ENCODE measurements around the gene RALB. TPM values are rescaled to one million over a fixed set of nuclear protein-coding genes. Genes with fewer than 3 reads are reported as not detected.

The RALB gene
- total RNA-seq, 2 donors from 2014 or later, result 37.1 to 45.8 TPM

DNA sequence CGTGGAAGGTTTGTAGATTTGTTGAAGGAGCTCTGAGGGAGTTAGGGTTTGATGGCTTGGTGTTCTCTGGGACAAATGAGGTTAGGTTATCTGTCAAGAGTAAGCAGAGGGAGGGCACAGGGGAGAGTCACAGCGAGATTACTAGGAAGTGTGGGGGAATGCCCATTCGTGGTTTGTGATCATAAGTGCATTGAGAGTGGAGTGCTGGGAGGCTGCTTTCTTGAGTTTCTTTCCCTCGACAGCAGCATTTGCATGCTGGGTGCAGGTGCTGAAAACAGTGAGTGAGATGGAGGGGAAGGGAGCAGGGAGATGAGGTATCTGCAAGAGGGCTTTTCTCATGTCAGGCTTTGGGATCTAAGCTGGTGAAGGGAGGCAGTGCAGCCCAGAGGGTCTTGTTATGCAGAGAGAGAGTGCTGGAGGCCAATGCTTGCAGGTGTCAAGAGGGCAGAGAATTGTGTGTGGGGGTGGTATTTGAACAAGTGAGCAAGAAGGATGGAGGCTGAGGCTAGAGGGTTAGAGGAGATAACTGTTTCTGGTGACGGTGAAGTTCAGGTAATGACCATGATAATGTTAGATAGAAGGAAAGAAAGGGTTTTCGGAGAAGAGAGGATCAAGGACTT is 8.8 kb downstream of the RALB start:
- no peak overlapping the region for H3K27ac ChIP-seq (ENCODE audit: low read depth, low read length)
- H3K27me3 Mint-ChIP-seq (ENCODE audit: insufficient read depth), result no peaks in the 10 kb centered on the region
- H3K4me3 ChIP-seq (ENCODE audit: low read length), result no peak overlapping the region
- H3K9me3 ChIP-seq (ENCODE audit: control insufficient read depth, low read length), result peaks cover 30% of the 10 kb centered on the region
- no peaks in the 10 kb centered on the region for H3K4me1 ChIP-seq (ENCODE audit: control insufficient read depth, insufficient read depth, low read length)
- H3K4me1 Mint-ChIP-seq, result no peaks in the 10 kb centered on the region
- no peak overlapping the region for H3K4me3 Mint-ChIP-seq
- H3K36me3 Mint-ChIP-seq (ENCODE audit: low read depth), result peaks cover 26% of the 10 kb centered on the region
- H3K9ac ChIP-seq (ENCODE audit: extremely low read depth, low read length, poor library complexity, severe bottlenecking), result no peak overlapping the region
- H3K9me3 Mint-ChIP-seq, result peaks cover 27% of the 10 kb centered on the region
- 83 to 94% methylated on average over 5 to 6 of the region's 6 CpGs for WGBS, 2 experiments (ENCODE audit: insufficient coverage in 1 of 2, insufficient read length in 1 of 2)
- no peak for DNase-seq
- H3K36me3 ChIP-seq (ENCODE audit: control insufficient read depth, insufficient read depth, low read length), result peaks cover 12% of the 10 kb centered on the region
- no peak overlapping the region for H3K27ac Mint-ChIP-seq
- TF ChIP-seq, protein P1, sequence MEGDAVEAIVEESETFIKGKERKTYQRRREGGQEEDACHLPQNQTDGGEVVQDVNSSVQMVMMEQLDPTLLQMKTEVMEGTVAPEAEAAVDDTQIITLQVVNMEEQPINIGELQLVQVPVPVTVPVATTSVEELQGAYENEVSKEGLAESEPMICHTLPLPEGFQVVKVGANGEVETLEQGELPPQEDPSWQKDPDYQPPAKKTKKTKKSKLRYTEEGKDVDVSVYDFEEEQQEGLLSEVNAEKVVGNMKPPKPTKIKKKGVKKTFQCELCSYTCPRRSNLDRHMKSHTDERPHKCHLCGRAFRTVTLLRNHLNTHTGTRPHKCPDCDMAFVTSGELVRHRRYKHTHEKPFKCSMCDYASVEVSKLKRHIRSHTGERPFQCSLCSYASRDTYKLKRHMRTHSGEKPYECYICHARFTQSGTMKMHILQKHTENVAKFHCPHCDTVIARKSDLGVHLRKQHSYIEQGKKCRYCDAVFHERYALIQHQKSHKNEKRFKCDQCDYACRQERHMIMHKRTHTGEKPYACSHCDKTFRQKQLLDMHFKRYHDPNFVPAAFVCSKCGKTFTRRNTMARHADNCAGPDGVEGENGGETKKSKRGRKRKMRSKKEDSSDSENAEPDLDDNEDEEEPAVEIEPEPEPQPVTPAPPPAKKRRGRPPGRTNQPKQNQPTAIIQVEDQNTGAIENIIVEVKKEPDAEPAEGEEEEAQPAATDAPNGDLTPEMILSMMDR (conservative IDR thresholded peaks at IDR 0.05), result no peak
- no peaks in the 10 kb centered on the region for H3K27me3 ChIP-seq (ENCODE audit: control insufficient read depth, insufficient read depth, low read length, poor library complexity, severe bottlenecking)

DNA sequence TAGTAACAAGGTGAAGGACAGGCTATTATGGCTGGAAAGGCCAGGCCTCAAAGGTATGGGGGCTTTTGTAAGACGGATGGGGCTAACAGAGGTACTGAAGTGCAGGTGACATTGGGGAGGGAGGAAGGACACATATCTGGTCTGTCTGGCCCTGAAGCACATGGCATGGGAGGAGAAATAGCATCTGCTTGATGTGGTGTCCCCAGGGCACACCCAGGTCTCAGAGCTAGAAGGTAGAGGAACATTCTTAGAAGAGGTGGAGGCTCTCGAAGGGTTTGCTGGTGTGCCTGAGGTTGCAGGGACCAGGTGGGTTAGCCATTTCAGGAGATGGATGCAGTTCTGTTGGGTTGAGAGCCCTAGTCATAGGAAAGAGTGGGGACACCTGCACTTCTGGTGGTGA is 9.5 kb downstream of the RALB start:
- H3K4me1 ChIP-seq (ENCODE audit: control insufficient read depth, insufficient read depth, low read length), result no peaks in the 10 kb centered on the region
- Mint-ChIP-seq H3K4me1 (no peaks in the 10 kb centered on the region), H3K27me3 (ENCODE audit: insufficient read depth) (no peaks in the 10 kb centered on the region), H3K27ac (no peak overlapping the region), H3K36me3 (ENCODE audit: low read depth) (peaks cover 20% of the 10 kb centered on the region), H3K4me3 (no peak overlapping the region), H3K9me3 (peaks cover 21% of the 10 kb centered on the region)
- TF ChIP-seq, protein P1 (conservative IDR thresholded peaks at IDR 0.05), result no peak
- H3K36me3 ChIP-seq (ENCODE audit: control insufficient read depth, insufficient read depth, low read length), result peaks cover 12% of the 10 kb centered on the region
- H3K9ac ChIP-seq (ENCODE audit: extremely low read depth, low read length, poor library complexity, severe bottlenecking), result no peak overlapping the region
- H3K4me3 ChIP-seq (ENCODE audit: low read length), result no peak overlapping the region
- no peak for DNase-seq
- H3K9me3 ChIP-seq (ENCODE audit: control insufficient read depth, low read length), result peaks cover 23% of the 10 kb centered on the region
- WGBS, 2 experiments (ENCODE audit: insufficient coverage in 1 of 2, insufficient read length in 1 of 2), result 47 to 50% methylated on average over 2 of the region's 2 CpGs
- no peaks in the 10 kb centered on the region for H3K27me3 ChIP-seq (ENCODE audit: control insufficient read depth, insufficient read depth, low read length, poor library complexity, severe bottlenecking)
- H3K27ac ChIP-seq (ENCODE audit: low read depth, low read length), result no peak overlapping the region

DNA sequence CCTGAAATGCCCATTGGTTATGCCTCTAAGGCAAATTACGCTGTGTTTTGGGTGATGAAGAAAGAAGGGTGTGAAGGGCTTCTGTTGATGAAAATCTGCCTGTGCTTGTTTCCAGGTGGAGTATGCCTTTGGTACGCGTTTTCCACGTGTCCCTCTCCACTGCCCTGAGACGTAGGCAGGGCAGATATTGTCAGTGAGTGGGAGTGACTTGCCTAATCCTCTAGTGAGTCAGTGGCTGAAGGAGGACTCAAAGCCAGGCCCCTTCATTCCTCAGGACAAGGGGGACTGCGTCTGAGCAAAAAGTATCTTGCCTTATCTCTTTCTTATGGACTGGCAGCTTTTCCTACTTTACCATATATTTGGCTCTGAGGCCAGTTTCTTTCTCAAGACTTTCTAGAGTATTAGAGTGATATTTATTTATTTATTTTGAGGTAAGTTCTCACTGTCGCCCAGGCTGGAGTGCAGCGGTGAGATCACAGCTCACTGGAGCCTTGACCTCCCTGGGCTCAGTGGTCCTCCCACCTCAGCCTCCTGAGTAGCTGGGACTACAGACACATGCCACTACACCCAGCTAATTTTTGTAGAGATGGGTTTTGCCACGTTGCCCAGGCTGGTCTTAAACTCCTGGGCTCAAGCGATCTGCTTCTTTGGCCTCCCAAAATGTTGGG is 10.2 kb downstream of the RALB start:
- no peaks in the 10 kb centered on the region for H3K27me3 Mint-ChIP-seq (ENCODE audit: insufficient read depth)
- no peak for DNase-seq
- H3K4me1 ChIP-seq (ENCODE audit: control insufficient read depth, insufficient read depth, low read length), result no peaks in the 10 kb centered on the region

More for the DNA sequence above, 10.2 kb downstream of the RALB start:
- no peak overlapping the region for H3K27ac ChIP-seq (ENCODE audit: low read depth, low read length)
- no peaks in the 10 kb centered on the region for H3K4me1 Mint-ChIP-seq
- peaks cover 6% of the 10 kb centered on the region for H3K36me3 ChIP-seq (ENCODE audit: control insufficient read depth, insufficient read depth, low read length)
- H3K9me3 Mint-ChIP-seq, result peaks cover 16% of the 10 kb centered on the region
- no peaks in the 10 kb centered on the region for H3K27me3 ChIP-seq (ENCODE audit: control insufficient read depth, insufficient read depth, low read length, poor library complexity, severe bottlenecking)
- peaks cover 16% of the 10 kb centered on the region for H3K9me3 ChIP-seq (ENCODE audit: control insufficient read depth, low read length)
- TF ChIP-seq, protein P1 (conservative IDR thresholded peaks at IDR 0.05), result no peak
- no peak overlapping the region for H3K9ac ChIP-seq (ENCODE audit: extremely low read depth, low read length, poor library complexity, severe bottlenecking)
- 80 to 93% methylated on average over 7 to 10 of the region's 10 CpGs for WGBS, 2 experiments (ENCODE audit: insufficient coverage in 1 of 2, insufficient read length in 1 of 2)
- H3K36me3 Mint-ChIP-seq (ENCODE audit: low read depth), result peaks cover 14% of the 10 kb centered on the region
- no peak overlapping the region for H3K4me3 ChIP-seq (ENCODE audit: low read length)
- no peak overlapping the region for H3K4me3 Mint-ChIP-seq
- H3K27ac Mint-ChIP-seq, result no peak overlapping the region
